Measurements from ENCODE around the gene SSH2.
"Not testable (repeated sequence)": the region's sequence is repeated elsewhere in the genome, so short reads cannot be mapped to it uniquely, and the experiment has no call there.

SSH2 gene

DNA sequence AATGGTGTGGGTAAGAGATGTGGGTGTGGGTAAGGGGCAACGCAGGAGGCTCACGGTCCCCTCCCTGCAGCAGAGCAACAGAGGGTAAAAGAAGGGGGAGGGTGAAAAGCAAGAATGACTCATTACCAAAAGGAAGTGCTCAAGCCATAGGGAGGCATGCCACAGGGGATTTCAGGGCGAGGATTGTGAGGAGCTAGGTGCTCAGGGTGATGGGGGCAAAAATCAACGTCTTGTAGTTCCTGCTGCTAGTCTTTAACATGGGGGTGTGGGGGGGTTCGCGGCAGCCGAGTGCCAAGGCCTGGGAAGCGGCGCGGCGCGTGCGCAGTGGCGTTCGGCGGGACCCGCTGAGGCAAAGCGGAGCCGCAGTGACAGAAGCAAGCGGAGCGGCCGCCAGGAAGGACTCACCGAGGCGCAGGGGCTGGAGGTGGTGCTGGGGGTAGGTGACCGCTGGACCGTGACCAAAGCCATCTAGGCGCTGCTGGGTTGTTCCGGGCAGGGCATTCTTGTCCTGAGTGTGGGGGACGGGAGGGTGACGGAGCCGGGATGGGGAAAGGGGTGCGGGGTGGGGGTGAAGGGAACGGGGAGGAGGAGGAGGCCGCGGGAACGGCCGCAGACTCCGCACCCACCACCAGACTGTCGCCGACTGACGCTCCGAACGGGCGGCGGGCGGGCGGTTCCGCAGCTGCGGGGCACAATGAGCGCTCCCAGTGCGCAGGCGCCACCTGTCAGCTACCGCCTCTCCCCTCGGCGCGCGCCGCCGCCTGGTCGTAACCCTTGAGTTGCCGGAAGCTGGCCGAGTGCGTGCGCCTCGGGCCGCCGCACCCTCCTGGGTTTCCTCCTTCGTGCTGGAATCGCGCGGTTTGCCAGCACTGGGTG, at the start of gene SSH2:
TSS of gene SSH2 (minus strand) at position 696 of the 876 bp plus-strand sequence. CDS start at position 468, 228 bp downstream.
- H3K4me1 Mint-ChIP-seq (ENCODE audit: low read depth): peaks cover 21% of the 10 kb centered on the region
- H3K36me3 Mint-ChIP-seq (ENCODE audit: low read depth): peaks cover 14% of the 10 kb centered on the region
- no peaks in the 10 kb centered on the region for H3K27me3 Mint-ChIP-seq
- no peaks in the 10 kb centered on the region for H3K9me3 Mint-ChIP-seq
- intact Hi-C loops (cut with micrococcal nuclease): loop anchor here (1.0 to 10.0 kb wide), 4 partner anchors 62 to 291 kb away; no protein-coding TSS in a partner anchor
- no peak within 1 kb of the TSS for H3K27ac Mint-ChIP-seq
- H3K4me3 Mint-ChIP-seq: no peak within 1 kb of the TSS

DNA sequence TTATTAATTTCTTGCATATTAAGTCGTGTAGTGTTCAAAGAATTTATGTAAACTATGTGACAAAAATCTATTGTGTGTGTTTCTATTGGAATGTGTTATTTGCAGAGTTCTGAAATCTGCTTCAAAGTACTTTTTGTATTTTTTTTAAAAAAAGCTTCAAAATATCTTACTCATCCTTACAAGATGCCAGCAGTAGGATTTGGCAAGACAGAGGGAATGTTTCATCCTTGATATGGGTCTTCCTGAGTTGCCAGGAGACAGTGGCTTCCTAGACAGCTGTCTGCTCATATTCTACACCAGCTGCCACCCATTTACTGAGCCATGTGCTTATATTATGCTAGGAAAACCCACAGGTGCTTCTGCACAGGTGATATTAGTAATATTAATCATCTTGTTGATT, 47.8 kb upstream of the SSH2 start:
- H3K9me3 Mint-ChIP-seq: no peaks in the 10 kb centered on the region
- H3K27ac Mint-ChIP-seq: no peak overlapping the region
- intact Hi-C loops (cut with micrococcal nuclease): no loop called here
- no peaks in the 10 kb centered on the region for H3K36me3 Mint-ChIP-seq (ENCODE audit: low read depth)
- no peaks in the 10 kb centered on the region for H3K27me3 Mint-ChIP-seq
- no peaks in the 10 kb centered on the region for H3K4me1 Mint-ChIP-seq (ENCODE audit: low read depth)
- H3K4me3 Mint-ChIP-seq: no peak overlapping the region

GRCh38 chr17:29973005-29973404, 43.0 kb upstream of the SSH2 start:
- no peaks in the 10 kb centered on the region for H3K36me3 Mint-ChIP-seq (ENCODE audit: low read depth)
- no peaks in the 10 kb centered on the region for H3K4me1 Mint-ChIP-seq (ENCODE audit: low read depth)
- H3K4me3 Mint-ChIP-seq: no peak overlapping the region
- no peaks in the 10 kb centered on the region for H3K9me3 Mint-ChIP-seq
- intact Hi-C loops (cut with micrococcal nuclease): no loop called here
- no peaks in the 10 kb centered on the region for H3K27me3 Mint-ChIP-seq
- H3K27ac Mint-ChIP-seq: no peak overlapping the region

DNA sequence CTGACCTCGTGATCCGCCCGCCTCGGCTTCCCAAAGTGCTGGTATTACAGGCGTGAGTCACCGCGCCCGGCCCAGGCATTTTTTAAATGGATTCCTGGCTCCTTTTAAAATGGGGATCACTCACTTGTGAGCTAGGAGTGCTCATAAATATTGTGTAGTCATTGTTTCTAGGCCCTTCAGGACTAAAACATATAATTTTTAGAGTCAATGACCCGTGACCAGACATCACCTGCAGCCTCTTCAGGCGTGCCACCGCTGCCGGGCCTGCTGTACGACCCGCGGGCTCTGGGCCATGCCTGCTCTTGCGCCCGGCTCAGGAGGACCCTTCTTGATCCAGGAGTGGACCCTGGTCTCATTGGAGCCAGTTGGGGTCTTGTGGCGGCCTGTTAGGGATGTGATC, 42.2 kb upstream of the SSH2 start:
- no peaks in the 10 kb centered on the region for H3K27me3 Mint-ChIP-seq
- intact Hi-C loops (cut with micrococcal nuclease): no loop called here
- H3K36me3 Mint-ChIP-seq (ENCODE audit: low read depth): no peaks in the 10 kb centered on the region
- no peak overlapping the region for H3K27ac Mint-ChIP-seq
- H3K4me3 Mint-ChIP-seq: no peak overlapping the region
- H3K9me3 Mint-ChIP-seq: no peaks in the 10 kb centered on the region
- no peaks in the 10 kb centered on the region for H3K4me1 Mint-ChIP-seq (ENCODE audit: low read depth)

- Mint-ChIP-seq H3K4me1 (ENCODE audit: low read depth) (no peaks in the 10 kb centered on the region), H3K9me3 (no peaks in the 10 kb centered on the region), H3K27ac (no peak overlapping the region), H3K27me3 (no peaks in the 10 kb centered on the region), H3K36me3 (ENCODE audit: low read depth) (no peaks in the 10 kb centered on the region), H3K4me3 (no peak overlapping the region)
- intact Hi-C loops (cut with micrococcal nuclease): no loop called here
Measured at GRCh38 chr17:29968271-29968670, 38.2 kb upstream of the SSH2 start.

GRCh38 chr17:29962656-29963055, 32.6 kb upstream of the SSH2 start:
- Mint-ChIP-seq H3K4me3 (no peak overlapping the region), H3K36me3 (ENCODE audit: low read depth) (no peaks in the 10 kb centered on the region), H3K4me1 (ENCODE audit: low read depth) (no peaks in the 10 kb centered on the region), H3K27ac (no peak overlapping the region), H3K27me3 (no peaks in the 10 kb centered on the region), H3K9me3 (no peaks in the 10 kb centered on the region)
- intact Hi-C loops (cut with micrococcal nuclease): no loop called here

GRCh38 chr17:29959658-29960337, 29.8 kb upstream of the SSH2 start:
- peaks cover 6% of the 10 kb centered on the region for H3K9me3 Mint-ChIP-seq

DNA sequence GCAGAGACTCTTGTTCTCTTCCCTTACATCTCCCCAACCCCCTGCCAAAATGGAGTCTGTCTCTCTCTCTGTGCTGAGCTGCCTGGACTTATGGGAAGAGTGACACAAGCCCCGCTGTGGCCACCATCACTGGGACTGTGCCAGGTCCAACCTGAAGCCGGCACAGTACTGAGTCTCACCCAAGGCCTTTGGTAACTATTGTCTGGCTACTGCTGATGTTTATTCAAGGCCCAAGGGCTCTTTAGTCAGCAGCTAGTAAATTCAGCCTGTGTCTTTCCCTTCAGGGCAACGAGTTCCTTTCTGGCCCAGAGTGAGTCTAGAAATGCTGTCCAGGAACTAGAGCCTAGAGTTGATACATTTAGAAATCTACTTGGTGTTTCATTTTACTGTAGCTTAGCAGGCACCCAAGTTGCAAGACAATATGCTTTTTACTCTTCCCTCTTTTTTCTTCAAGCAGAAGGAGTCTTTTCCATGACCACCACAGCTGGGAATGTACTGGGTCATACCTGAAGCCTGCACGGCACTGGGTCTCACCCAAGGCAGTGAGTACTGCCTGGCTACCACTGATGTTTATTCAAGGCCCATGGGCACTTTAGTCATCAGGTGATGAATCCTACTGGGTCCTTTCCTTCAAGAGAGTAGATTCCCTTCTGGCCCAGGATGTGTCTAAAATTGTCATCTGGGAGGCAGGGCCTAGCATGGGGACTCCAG, 29.1 kb upstream of the SSH2 start:
- H3K27me3 Mint-ChIP-seq: no peaks in the 10 kb centered on the region
- H3K4me1 Mint-ChIP-seq (ENCODE audit: low read depth): peaks cover 6% of the 10 kb centered on the region
- H3K9me3 Mint-ChIP-seq: peaks cover 13% of the 10 kb centered on the region
- H3K27ac Mint-ChIP-seq: no peak overlapping the region
- no peak overlapping the region for H3K4me3 Mint-ChIP-seq
- no peaks in the 10 kb centered on the region for H3K36me3 Mint-ChIP-seq (ENCODE audit: low read depth)
- intact Hi-C loops (cut with micrococcal nuclease): no loop called here

More at GRCh38 chr17:29959658-29960337, 29.8 kb upstream of the SSH2 start:
- Mint-ChIP-seq H3K27ac (no peak overlapping the region), H3K27me3 (no peaks in the 10 kb centered on the region), H3K4me3 (no peak overlapping the region), H3K4me1 (ENCODE audit: low read depth) (peaks cover 6% of the 10 kb centered on the region), H3K36me3 (ENCODE audit: low read depth) (no peaks in the 10 kb centered on the region)
- intact Hi-C loops (cut with micrococcal nuclease): no loop called here

GRCh38 chr17:29957488-29957887, 27.5 kb upstream of the SSH2 start:
- H3K27me3 Mint-ChIP-seq; H3K27ac Mint-ChIP-seq; H3K4me1 Mint-ChIP-seq (ENCODE audit: low read depth); H3K36me3 Mint-ChIP-seq (ENCODE audit: low read depth); H3K4me3 Mint-ChIP-seq; intact Hi-C loops (cut with micrococcal nuclease): not testable (repeated sequence)
- H3K9me3 Mint-ChIP-seq: peaks cover 26% of the 10 kb centered on the region

DNA sequence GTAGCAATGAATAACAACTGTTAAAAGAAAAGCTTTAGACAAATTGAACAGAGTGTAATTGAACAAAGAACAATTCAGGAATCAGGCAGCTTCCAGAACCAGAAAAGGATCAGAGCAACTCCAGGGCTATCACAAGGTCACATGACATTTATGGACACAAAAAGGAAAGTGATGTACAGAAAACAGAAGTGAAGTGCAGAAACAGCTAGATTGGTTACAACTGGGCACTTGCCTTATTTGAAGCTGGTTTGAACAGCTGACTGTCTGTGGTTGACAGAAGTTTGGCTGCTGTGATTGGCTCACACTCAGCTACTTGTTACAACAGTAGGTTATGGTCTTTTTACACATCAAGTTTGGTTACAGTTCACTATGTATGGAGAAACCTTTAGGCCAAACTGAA, 26.2 kb upstream of the SSH2 start:
- Mint-ChIP-seq H3K4me1 (ENCODE audit: low read depth) (peaks cover 6% of the 10 kb centered on the region), H3K4me3 (no peak overlapping the region), H3K27ac (no peak overlapping the region), H3K9me3 (peaks cover 26% of the 10 kb centered on the region), H3K36me3 (ENCODE audit: low read depth) (no peaks in the 10 kb centered on the region), H3K27me3 (no peaks in the 10 kb centered on the region)
- intact Hi-C loops (cut with micrococcal nuclease): no loop called here

GRCh38 chr17:29954405-29954804, 24.4 kb upstream of the SSH2 start:
- Mint-ChIP-seq H3K4me3 (no peak overlapping the region), H3K9me3 (peaks cover 26% of the 10 kb centered on the region), H3K36me3 (ENCODE audit: low read depth) (no peaks in the 10 kb centered on the region), H3K27ac (no peak overlapping the region), H3K4me1 (ENCODE audit: low read depth) (peaks cover 6% of the 10 kb centered on the region), H3K27me3 (no peaks in the 10 kb centered on the region)
- intact Hi-C loops (cut with micrococcal nuclease): no loop called here

GRCh38 chr17:29949696-29950095, 19.7 kb upstream of the SSH2 start:
- H3K9me3 Mint-ChIP-seq: peaks cover 19% of the 10 kb centered on the region
- H3K27me3 Mint-ChIP-seq: no peaks in the 10 kb centered on the region
- H3K4me3 Mint-ChIP-seq: no peak overlapping the region
- no peak overlapping the region for H3K27ac Mint-ChIP-seq
- intact Hi-C loops (cut with micrococcal nuclease): no loop called here
- H3K4me1 Mint-ChIP-seq (ENCODE audit: low read depth): peaks cover 11% of the 10 kb centered on the region
- H3K36me3 Mint-ChIP-seq (ENCODE audit: low read depth): no peaks in the 10 kb centered on the region

DNA sequence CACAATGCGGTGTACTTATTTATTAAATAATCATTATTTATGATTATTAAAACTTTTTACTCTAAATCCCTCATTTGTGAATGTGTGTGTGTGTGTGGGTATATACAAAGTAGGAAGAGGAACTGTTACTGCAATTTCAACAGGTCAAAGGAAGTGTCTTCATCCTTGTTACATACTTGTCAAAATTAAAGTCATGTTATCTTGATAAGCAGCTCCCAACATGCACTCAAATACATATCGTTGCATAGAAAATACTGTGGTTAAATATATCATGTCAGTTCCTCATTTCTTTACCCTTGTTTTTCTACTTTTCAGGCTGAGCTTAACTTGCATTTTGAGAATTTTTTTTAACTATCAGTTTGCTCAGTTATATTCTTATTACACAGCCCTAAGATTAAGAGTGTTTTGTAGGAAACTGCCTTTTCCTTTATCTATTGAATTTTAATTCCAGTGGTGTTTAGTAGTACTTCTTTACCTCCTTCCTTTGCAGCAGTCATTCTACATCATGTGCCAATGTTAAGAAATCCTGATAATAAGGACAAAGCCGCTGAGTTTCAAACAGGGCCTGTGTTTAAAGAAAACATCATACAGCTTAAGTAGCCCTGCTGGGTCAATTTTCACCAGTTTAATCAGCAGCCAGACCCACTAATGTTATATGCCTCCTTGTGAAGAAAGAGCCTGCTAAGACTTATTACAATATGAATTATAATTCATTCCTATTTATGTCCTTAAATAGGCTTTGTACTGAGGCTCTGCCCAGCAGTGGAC, 18.6 kb upstream of the SSH2 start:
- Mint-ChIP-seq H3K36me3 (ENCODE audit: low read depth) (no peaks in the 10 kb centered on the region), H3K9me3 (peaks cover 9% of the 10 kb centered on the region), H3K4me3 (no peak overlapping the region), H3K27me3 (no peaks in the 10 kb centered on the region), H3K27ac (no peak overlapping the region), H3K4me1 (ENCODE audit: low read depth) (peaks cover 11% of the 10 kb centered on the region)
- intact Hi-C loops (cut with micrococcal nuclease): no loop called here
